Osteoblast (primary cell): ENCODE data around the gene WASHC4. TPM values are rescaled to one million over a fixed set of nuclear protein-coding genes. Genes with fewer than 3 reads are reported as not detected.
A peak's percentile ranks its signal among the peaks of the same experiment; 100 is the strongest.

Source experiments
- DNase-seq: peaks from one replicate; pipeline ENCODE4 v3.0.0; 2011; ENCODE audit warnings: low spot score, mixed read lengths; ENCODE audit not compliant: insufficient read length; ENCODE audit errors: missing footprints
- H2AFZ ChIP-seq: 2 replicates; pipeline ENCODE4 v1.6.0; 2011; ENCODE audit warnings: mild to moderate bottlenecking, low read length
- H3K27ac ChIP-seq: 2 replicates; pipeline ENCODE4 v1.5.1; 2011; ENCODE audit warnings: mild to moderate bottlenecking, low read depth, low read length, moderate library complexity
- H3K27me3 ChIP-seq: 2 replicates; pipeline ENCODE4 v1.6.0; 2012; ENCODE audit warnings: mild to moderate bottlenecking, control low read depth, inconsistent platforms, low read length, moderate library complexity; ENCODE audit not compliant: insufficient read depth
- H3K36me3 ChIP-seq: 2 replicates; pipeline ENCODE4 v1.5.1; 2011; ENCODE audit warnings: mild to moderate bottlenecking, low read length, control low read depth, moderate library complexity; ENCODE audit not compliant: insufficient read depth
- H3K4me1 ChIP-seq: 2 replicates; pipeline ENCODE4 v1.5.1; 2011; ENCODE audit warnings: mild to moderate bottlenecking, low read length, control low read depth, moderate library complexity; ENCODE audit not compliant: insufficient read depth
- H3K4me2 ChIP-seq: 2 replicates; pipeline ENCODE4 v1.6.0; 2011; ENCODE audit warnings: mild to moderate bottlenecking, low read length; ENCODE audit not compliant: insufficient read depth
- H3K4me3 ChIP-seq: fragments of 200-600 bp; sonication (generic); 3 replicates; pipeline ENCODE4 v1.5.1; 2012; ENCODE audit warnings: mild to moderate bottlenecking, low read length, inconsistent platforms; ENCODE audit not compliant: insufficient read depth
- H3K79me2 ChIP-seq: 2 replicates; pipeline ENCODE4 v1.6.0; 2012; ENCODE audit warnings: mild to moderate bottlenecking, low read length, control low read depth, inconsistent platforms; ENCODE audit not compliant: insufficient read depth
- H3K9me3 ChIP-seq: 2 replicates; pipeline ENCODE4 v1.5.1; 2011; ENCODE audit warnings: low read depth, low read length, control low read depth
- H4K20me1 ChIP-seq: 2 replicates; pipeline ENCODE4 v1.6.0; 2012; ENCODE audit warnings: mild to moderate bottlenecking, low read length, control low read depth; ENCODE audit not compliant: insufficient read depth
- total RNA-seq: library from RNA; depleted of rRNA; stranded (reverse); fragments of >200 nt; gene quantifications from 2 replicates; pipeline ENCODE4 v1.2.3, GENCODE V29; 2012
- TF ChIP-seq, protein P1 (sequence below): IDR thresholded peaks from 2 replicates; pipeline ENCODE4 v1.5.1; 2011; ENCODE audit warnings: mild to moderate bottlenecking, low read depth, low read length, moderate library complexity; ENCODE audit errors: extremely low read depth

Gene WASHC4
- total RNA-seq, 1 donor = 124 TPM

DNA sequence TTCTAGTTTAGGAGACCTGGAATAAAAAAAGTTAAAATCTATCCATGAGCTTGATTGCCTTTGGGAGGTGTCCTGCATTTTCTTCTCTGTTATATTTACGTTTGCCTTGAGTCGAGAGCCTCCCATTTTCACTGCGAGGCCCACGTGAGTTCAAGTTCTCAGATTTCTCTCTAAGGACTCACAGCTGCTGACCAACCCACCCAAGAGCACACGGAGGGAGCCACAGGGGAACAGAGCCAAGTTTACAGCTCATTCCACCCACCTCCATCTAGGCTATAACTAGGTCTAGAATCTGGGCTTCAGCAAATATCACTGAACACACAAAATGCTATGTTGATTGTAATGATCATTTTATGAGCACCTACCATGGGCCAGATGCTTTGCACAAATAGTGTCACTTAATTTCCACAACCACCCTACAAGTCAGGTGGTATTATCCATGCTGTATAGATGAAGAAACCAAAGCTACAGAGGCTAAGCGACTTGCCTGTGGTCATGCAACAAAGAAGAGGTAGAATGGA lies 40.0 kb upstream of the WASHC4 start:
- peak overlapping the region; percentile 15 for H3K4me2 ChIP-seq
- peaks cover 9% of the 10 kb centered on the region for H3K4me1 ChIP-seq
- no peak overlapping the region for H3K4me3 ChIP-seq
- H3K36me3 ChIP-seq = peaks cover 62% of the 10 kb centered on the region
- no peak overlapping the region for H2AFZ ChIP-seq
- no peak overlapping the region for H3K27ac ChIP-seq
- H3K79me2 ChIP-seq = no peaks in the 10 kb centered on the region
- H4K20me1 ChIP-seq = peaks cover 4% of the 10 kb centered on the region
- peak; percentile 62 for DNase-seq
- no peaks in the 10 kb centered on the region for H3K9me3 ChIP-seq
- H3K27me3 ChIP-seq = no peaks in the 10 kb centered on the region
- TF ChIP-seq, protein P1, sequence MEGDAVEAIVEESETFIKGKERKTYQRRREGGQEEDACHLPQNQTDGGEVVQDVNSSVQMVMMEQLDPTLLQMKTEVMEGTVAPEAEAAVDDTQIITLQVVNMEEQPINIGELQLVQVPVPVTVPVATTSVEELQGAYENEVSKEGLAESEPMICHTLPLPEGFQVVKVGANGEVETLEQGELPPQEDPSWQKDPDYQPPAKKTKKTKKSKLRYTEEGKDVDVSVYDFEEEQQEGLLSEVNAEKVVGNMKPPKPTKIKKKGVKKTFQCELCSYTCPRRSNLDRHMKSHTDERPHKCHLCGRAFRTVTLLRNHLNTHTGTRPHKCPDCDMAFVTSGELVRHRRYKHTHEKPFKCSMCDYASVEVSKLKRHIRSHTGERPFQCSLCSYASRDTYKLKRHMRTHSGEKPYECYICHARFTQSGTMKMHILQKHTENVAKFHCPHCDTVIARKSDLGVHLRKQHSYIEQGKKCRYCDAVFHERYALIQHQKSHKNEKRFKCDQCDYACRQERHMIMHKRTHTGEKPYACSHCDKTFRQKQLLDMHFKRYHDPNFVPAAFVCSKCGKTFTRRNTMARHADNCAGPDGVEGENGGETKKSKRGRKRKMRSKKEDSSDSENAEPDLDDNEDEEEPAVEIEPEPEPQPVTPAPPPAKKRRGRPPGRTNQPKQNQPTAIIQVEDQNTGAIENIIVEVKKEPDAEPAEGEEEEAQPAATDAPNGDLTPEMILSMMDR = no peak

- H3K4me2 ChIP-seq = no peak overlapping the region
Measured at GRCh38 chr12:105069936-105070702, 37.4 kb upstream of the WASHC4 start.

DNA sequence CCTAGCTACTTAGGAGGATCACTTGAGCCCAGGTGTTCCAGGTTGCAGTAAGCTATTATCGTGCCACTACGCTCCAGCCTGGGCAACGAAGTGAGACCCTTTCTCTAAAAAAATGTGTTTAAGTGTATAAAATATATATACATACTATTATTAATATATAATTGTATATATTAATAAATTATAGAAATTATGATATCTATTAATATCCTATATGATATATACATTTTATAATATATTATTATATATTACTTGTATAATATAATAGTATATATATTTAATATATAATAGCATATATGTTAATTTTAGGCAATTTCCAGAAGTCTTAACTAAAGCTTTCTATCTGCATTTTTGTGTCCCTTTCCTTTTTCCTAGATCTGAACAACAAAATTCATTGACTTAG lies 35.5 kb upstream of the WASHC4 start:
- Histone ChIP-seq H3K79me2 (peaks cover 13% of the 10 kb centered on the region), H3K27ac (no peak overlapping the region), H3K9me3 (no peaks in the 10 kb centered on the region), H3K4me1 (peaks cover 25% of the 10 kb centered on the region), H3K36me3 (peaks cover 40% of the 10 kb centered on the region), H3K27me3 (no peaks in the 10 kb centered on the region), H3K4me2 (no peak overlapping the region), H3K4me3 (no peak overlapping the region), H2AFZ (no peak overlapping the region), H4K20me1 (peaks cover 14% of the 10 kb centered on the region)
- TF ChIP-seq, protein P1 = no peak
- no peak for DNase-seq

More at GRCh38 chr12:105069936-105070702, 37.4 kb upstream of the WASHC4 start:
- peaks cover 10% of the 10 kb centered on the region for H3K79me2 ChIP-seq
- peaks cover 9% of the 10 kb centered on the region for H3K4me1 ChIP-seq
- no peaks in the 10 kb centered on the region for H3K9me3 ChIP-seq
- no peaks in the 10 kb centered on the region for H3K27me3 ChIP-seq
- no peak for DNase-seq
- H2AFZ ChIP-seq = no peak overlapping the region
- H3K36me3 ChIP-seq = peaks cover 56% of the 10 kb centered on the region
- H3K4me3 ChIP-seq = no peak overlapping the region
- no peak overlapping the region for H3K27ac ChIP-seq
- TF ChIP-seq, protein P1 = no peak
- H4K20me1 ChIP-seq = peaks cover 4% of the 10 kb centered on the region

- Histone ChIP-seq H3K9me3 (no peaks in the 10 kb centered on the region), H3K79me2 (peaks cover 13% of the 10 kb centered on the region), H3K27me3 (no peaks in the 10 kb centered on the region), H3K4me2 (no peak overlapping the region), H2AFZ (no peak overlapping the region), H4K20me1 (peaks cover 11% of the 10 kb centered on the region), H3K4me3 (no peak overlapping the region), H3K27ac (no peak overlapping the region), H3K36me3 (peaks cover 40% of the 10 kb centered on the region), H3K4me1 (peaks cover 25% of the 10 kb centered on the region)
- TF ChIP-seq, protein P1 = no peak
- DNase-seq = no peak
Measured at GRCh38 chr12:105072888-105073488, 34.5 kb upstream of the WASHC4 start.
